CD8-positive, alpha-beta memory T cell (primary cell): ENCODE measurements around the gene QTRT2. TPM values are rescaled to one million over a fixed set of nuclear protein-coding genes. Genes with fewer than 3 reads are reported as not detected.

ENCODE experiments used
- CTCF ChIA-PET: fragments of 350-600 bp; sonication (Branson Sonifier 250); formaldehyde crosslinking; loops from one replicate; lab custom pipeline; 2021; ENCODE audit warnings: antibody characterized with exemption; lab: Charles Lee
- POLR2A ChIA-PET: fragments of 350-600 bp; sonication (Branson Sonifier 250); formaldehyde crosslinking; loops from one replicate; lab custom pipeline; 2021; ENCODE audit warnings: antibody characterized with exemption; lab: Charles Lee
- DNase-seq, 5 donors: peaks; one replicate each; pipeline versions ENCODE4 v3.0.0 to v3.0.0-alpha.2; 2020 to 2022; ENCODE audit warnings: mixed read lengths in 1 of 5
- H3K27ac ChIP-seq: one replicate; pipeline ENCODE4 v1.7.0; 2013; ENCODE audit warnings: low read depth, mild to moderate bottlenecking, low read length, moderate library complexity
- H3K27me3 ChIP-seq: 2 replicates; pipeline ENCODE4 v1.7.0; 2013; ENCODE audit warnings: low read length, mild to moderate bottlenecking; ENCODE audit not compliant: insufficient read depth, poor library complexity, severe bottlenecking
- H3K36me3 ChIP-seq: 2 replicates; pipeline ENCODE4 v1.7.0; 2013; ENCODE audit warnings: mild to moderate bottlenecking, low read length, moderate library complexity; ENCODE audit not compliant: insufficient read depth
- H3K4me1 ChIP-seq: 2 replicates; pipeline ENCODE4 v1.7.0; 2013; ENCODE audit warnings: mild to moderate bottlenecking, low read length, moderate library complexity; ENCODE audit not compliant: insufficient read depth
- H3K4me3 ChIP-seq: 2 replicates; pipeline ENCODE4 v1.7.0; 2013; ENCODE audit warnings: mild to moderate bottlenecking, low read length
- H3K9me3 ChIP-seq: 2 replicates; pipeline ENCODE4 v1.7.0; 2013; ENCODE audit warnings: mild to moderate bottlenecking, low read length
- H3K27ac Mint-ChIP-seq, 8 donors: one replicate each; pipeline ENCODE4 v1.8.0; 2020 to 2021; ENCODE audit warnings: mixed read lengths in 8 of 8, mild to moderate bottlenecking in 6 of 8, inconsistent platforms in 3 of 8, moderate library complexity in 3 of 8
- H3K27me3 Mint-ChIP-seq, 2 donors: one replicate each; pipeline ENCODE4 v1.8.0; 2020 to 2021; ENCODE audit warnings: mixed read lengths in 2 of 2, mild to moderate bottlenecking in 1 of 2, moderate library complexity in 1 of 2
- H3K36me3 Mint-ChIP-seq, 3 donors: one replicate each; pipeline ENCODE4 v1.8.0; 2020 to 2021; ENCODE audit warnings: mixed read lengths in 3 of 3, inconsistent platforms in 1 of 3, mild to moderate bottlenecking in 1 of 3
- H3K4me1 Mint-ChIP-seq, 3 donors: one replicate each; pipeline ENCODE4 v1.8.0; 2020 to 2021; ENCODE audit warnings: mixed read lengths in 3 of 3, inconsistent platforms in 1 of 3, mild to moderate bottlenecking in 1 of 3
- H3K4me3 Mint-ChIP-seq, 7 donors: one replicate each; pipeline ENCODE4 v1.8.0; 2020 to 2021; ENCODE audit warnings: mixed read lengths in 7 of 7, mild to moderate bottlenecking in 6 of 7, moderate library complexity in 4 of 7, inconsistent platforms in 2 of 7
- H3K9me3 Mint-ChIP-seq, 5 donors: one replicate each; pipeline ENCODE4 v1.8.0; 2020 to 2022; ENCODE audit warnings: mixed read lengths in 5 of 5, mild to moderate bottlenecking in 3 of 5, moderate library complexity in 2 of 5, inconsistent platforms in 1 of 5
- polyA plus RNA-seq: library from polyadenylated mRNA; unstranded; fragments of 300-500 nt; fragmentation: Illumina TruSeq; gene quantifications from one replicate; pipeline ENCODE4 v1.2.3, GENCODE V29; 2021
- total RNA-seq, 2 experiments: library from RNA; stranded (reverse); gene quantifications; one replicate each; pipeline ENCODE4 v1.2.3, GENCODE V29; 2021

Gene QTRT2
- 10 to 100 TPM; 48.0 to 51.3 TPM for total RNA-seq
- polyA plus RNA-seq, result 10.8 TPM

- Mint-ChIP-seq H3K27me3 (no peaks in the 10 kb centered on the region), H3K4me3 (peak within 1 kb of the TSS; percentile 93 to 99 (median 96))
Measured at GRCh38 chr3:114056130-114057010, at the start of gene QTRT2, which contains the start of gene CCDC191. Gene QTRT2, plus strand, starts transcription at chr3:114056737. Its CDS starts 8,521 bp downstream, at chr3:114065258. Gene CCDC191, minus strand, starts transcription at chr3:114056526. Its CDS starts 60 bp downstream, at chr3:114056466.

GRCh38 chr3:114011059-114011797 lies 45.3 kb upstream of the QTRT2 start:
- DNase-seq, result no peak
- no peaks in the 10 kb centered on the region for H3K4me1 ChIP-seq
- Mint-ChIP-seq H3K4me1 (no peaks in the 10 kb centered on the region), H3K9me3 (no peaks in the 10 kb centered on the region), H3K4me3 (no peak overlapping the region), H3K36me3 (peaks cover 0 to 15% (median 10%) of the 10 kb centered on the region in 3 donors), H3K27ac (no peak overlapping the region), H3K27me3 (no peaks in the 10 kb centered on the region)
- ChIA-PET CTCF (no interaction called here), POLR2A (no interaction called here)
- no peaks in the 10 kb centered on the region for H3K36me3 ChIP-seq
- H3K27me3 ChIP-seq, result no peaks in the 10 kb centered on the region
- H3K9me3 ChIP-seq, result no peaks in the 10 kb centered on the region
- no peak overlapping the region for H3K4me3 ChIP-seq
- no peak overlapping the region for H3K27ac ChIP-seq

More at GRCh38 chr3:114056130-114057010, at the start of gene QTRT2, which contains the start of gene CCDC191:
- Mint-ChIP-seq H3K9me3 (peaks cover 0 to 2% (median 0%) of the 10 kb centered on the region in 5 donors), H3K4me1 (peaks cover 34 to 58% (median 52%) of the 10 kb centered on the region in 3 donors), H3K36me3 (peaks cover 0 to 20% (median 3%) of the 10 kb centered on the region in 3 donors), H3K27ac (peak within 1 kb of the TSS; percentile 96 to 100 (median 98))
- DNase-seq, result peak; percentile 94 to 99 (median 98)
- H3K9me3 ChIP-seq, result no peaks in the 10 kb centered on the region
- H3K4me1 ChIP-seq, result peaks cover 18% of the 10 kb centered on the region
- CTCF ChIA-PET, result interaction anchor here (1.3 to 1.4 kb wide), 2 partner anchors 234 to 311 kb away, joined by 4 to 5 read pairs; no protein-coding TSS in a partner anchor
- H3K27ac ChIP-seq, result peak within 1 kb of the TSS; percentile 90
- H3K4me3 ChIP-seq, result peak within 1 kb of the TSS; percentile 98
- H3K27me3 ChIP-seq, result no peaks in the 10 kb centered on the region
- no peaks in the 10 kb centered on the region for H3K36me3 ChIP-seq
- POLR2A ChIA-PET, result interaction anchor here (1.0 to 1.3 kb wide), 2 partner anchors 309 to 361 kb away, joined by 3 to 4 read pairs; partner anchors contain the start of gene ATP6V1A

GRCh38 chr3:114014211-114014610 lies 42.3 kb upstream of the QTRT2 start:
- no peak overlapping the region for H3K27ac ChIP-seq
- no peaks in the 10 kb centered on the region for H3K4me1 ChIP-seq
- H3K9me3 ChIP-seq, result no peaks in the 10 kb centered on the region
- Mint-ChIP-seq H3K27me3 (no peaks in the 10 kb centered on the region), H3K9me3 (no peaks in the 10 kb centered on the region), H3K36me3 (peaks cover 0 to 19% (median 15%) of the 10 kb centered on the region in 3 donors), H3K27ac (no peak overlapping the region), H3K4me3 (no peak overlapping the region), H3K4me1 (no peaks in the 10 kb centered on the region)
- no peak overlapping the region for H3K4me3 ChIP-seq
- H3K27me3 ChIP-seq, result no peaks in the 10 kb centered on the region
- no peaks in the 10 kb centered on the region for H3K36me3 ChIP-seq
- ChIA-PET POLR2A (no interaction called here), CTCF (no interaction called here)
- DNase-seq, result no peak

- no peaks in the 10 kb centered on the region for H3K27me3 ChIP-seq
- Mint-ChIP-seq H3K4me3 (no peak overlapping the region), H3K27me3 (no peaks in the 10 kb centered on the region), H3K36me3 (peaks cover 2 to 13% (median 3%) of the 10 kb centered on the region in 3 donors), H3K27ac (no peak overlapping the region), H3K4me1 (no peaks in the 10 kb centered on the region), H3K9me3 (no peaks in the 10 kb centered on the region)
- CTCF ChIA-PET, result no interaction called here
- POLR2A ChIA-PET, result no interaction called here
- H3K4me3 ChIP-seq, result no peak overlapping the region
- DNase-seq, result no peak
- no peaks in the 10 kb centered on the region for H3K36me3 ChIP-seq
- H3K9me3 ChIP-seq, result no peaks in the 10 kb centered on the region
- no peaks in the 10 kb centered on the region for H3K4me1 ChIP-seq
- no peak overlapping the region for H3K27ac ChIP-seq
Measured at GRCh38 chr3:114019486-114019885, 37.1 kb upstream of the QTRT2 start.

GRCh38 chr3:114020907-114021306 lies 35.6 kb upstream of the QTRT2 start:
- no peaks in the 10 kb centered on the region for H3K9me3 Mint-ChIP-seq
- POLR2A ChIA-PET, result no interaction called here
- CTCF ChIA-PET, result no interaction called here

GRCh38 chr3:114022145-114022802 lies 34.3 kb upstream of the QTRT2 start:
- H3K27me3 ChIP-seq, result no peaks in the 10 kb centered on the region
- no peak overlapping the region for H3K27ac ChIP-seq
- no peak overlapping the region for H3K4me3 ChIP-seq
- H3K4me1 Mint-ChIP-seq, result no peaks in the 10 kb centered on the region
- H3K9me3 Mint-ChIP-seq, result no peaks in the 10 kb centered on the region
- H3K36me3 ChIP-seq, result no peaks in the 10 kb centered on the region
- no peaks in the 10 kb centered on the region for H3K9me3 ChIP-seq
- POLR2A ChIA-PET, result no interaction called here
- no peaks in the 10 kb centered on the region for H3K27me3 Mint-ChIP-seq
- peaks cover 2 to 12% (median 9%) of the 10 kb centered on the region in 3 donors for H3K36me3 Mint-ChIP-seq
- no peak overlapping the region for H3K4me3 Mint-ChIP-seq
- H3K27ac Mint-ChIP-seq, result no peak overlapping the region
- no peaks in the 10 kb centered on the region for H3K4me1 ChIP-seq
- DNase-seq, result no peak
- CTCF ChIA-PET, result no interaction called here

More at GRCh38 chr3:114020907-114021306, 35.6 kb upstream of the QTRT2 start:
- H3K27me3 ChIP-seq, result no peaks in the 10 kb centered on the region
- DNase-seq, result no peak
- H3K4me3 ChIP-seq, result no peak overlapping the region
- H3K36me3 ChIP-seq, result no peaks in the 10 kb centered on the region
- Mint-ChIP-seq H3K4me3 (no peak overlapping the region), H3K27ac (no peak overlapping the region), H3K36me3 (peaks cover 2 to 12% (median 11%) of the 10 kb centered on the region in 3 donors), H3K27me3 (no peaks in the 10 kb centered on the region), H3K4me1 (no peaks in the 10 kb centered on the region)
- H3K4me1 ChIP-seq, result no peaks in the 10 kb centered on the region
- no peak overlapping the region for H3K27ac ChIP-seq
- no peaks in the 10 kb centered on the region for H3K9me3 ChIP-seq

GRCh38 chr3:114025451-114025850 lies 31.1 kb upstream of the QTRT2 start:
- H3K36me3 Mint-ChIP-seq, result peaks cover 4 to 12% (median 10%) of the 10 kb centered on the region in 3 donors
- ChIA-PET CTCF (no interaction called here), POLR2A (no interaction called here)
- H3K9me3 ChIP-seq, result no peaks in the 10 kb centered on the region
- H3K4me3 ChIP-seq, result no peak overlapping the region
- no peak overlapping the region for H3K4me3 Mint-ChIP-seq
- H3K9me3 Mint-ChIP-seq, result no peaks in the 10 kb centered on the region
- no peaks in the 10 kb centered on the region for H3K4me1 ChIP-seq
- H3K36me3 ChIP-seq, result no peaks in the 10 kb centered on the region
- DNase-seq, result no peak
- no peak overlapping the region for H3K27ac ChIP-seq
- no peak overlapping the region for H3K27ac Mint-ChIP-seq
- H3K4me1 Mint-ChIP-seq, result no peaks in the 10 kb centered on the region
- H3K27me3 Mint-ChIP-seq, result no peaks in the 10 kb centered on the region
- no peaks in the 10 kb centered on the region for H3K27me3 ChIP-seq
